Activated naive CD4-positive, alpha-beta T cell treated with anti-CD3 and anti-CD28 coated beads, Interleukin-2, amount 10 ng/mL, durations not matched to agents 7 days and 5 days (primary cell): ENCODE data around the gene FAH.
A peak's percentile ranks its signal among the peaks of the same experiment; 100 is the strongest.

Experiments
- CTCF ChIA-PET: fragments of 350-600 bp; sonication (Branson Sonifier 250); formaldehyde crosslinking; loops from one replicate; lab custom pipeline; 2021; ENCODE audit warnings: antibody characterized with exemption; lab: Charles Lee
- DNase-seq: peaks from one replicate; pipeline ENCODE4 v3.0.0-alpha.2; 2020
- H3K27ac Mint-ChIP-seq: one replicate; pipeline ENCODE4 v1.8.0; 2021; ENCODE audit warnings: mild to moderate bottlenecking, moderate library complexity, mixed read lengths
- H3K27me3 Mint-ChIP-seq: one replicate; pipeline ENCODE4 v1.8.0; 2021; ENCODE audit warnings: mild to moderate bottlenecking, mixed read lengths
- H3K36me3 Mint-ChIP-seq: one replicate; pipeline ENCODE4 v1.8.0; 2021; ENCODE audit warnings: mixed read lengths
- H3K4me1 Mint-ChIP-seq: one replicate; pipeline ENCODE4 v1.8.0; 2021; ENCODE audit warnings: mixed read lengths
- H3K4me3 Mint-ChIP-seq: one replicate; pipeline ENCODE4 v1.8.0; 2021; ENCODE audit warnings: mild to moderate bottlenecking, moderate library complexity, mixed read lengths
- H3K9me3 Mint-ChIP-seq: one replicate; pipeline ENCODE4 v1.8.0; 2021; ENCODE audit warnings: mixed read lengths

The FAH gene

GRCh38 chr15:80172401-80172800 is 19.6 kb downstream of the FAH start:
- no peak overlapping the region for H3K4me3 Mint-ChIP-seq
- no peak overlapping the region for H3K27ac Mint-ChIP-seq
- no peaks in the 10 kb centered on the region for H3K9me3 Mint-ChIP-seq
- DNase-seq, result no peak
- H3K36me3 Mint-ChIP-seq, result peaks cover 6% of the 10 kb centered on the region
- CTCF ChIA-PET, result interaction anchor here (0.7 to 3.6 kb wide), 11 partner anchors 8 to 319 kb away, joined by 3 to 22 read pairs (median 3); partner anchors contain the start of gene ZFAND6
- H3K27me3 Mint-ChIP-seq, result no peaks in the 10 kb centered on the region
- H3K4me1 Mint-ChIP-seq, result no peaks in the 10 kb centered on the region

- CTCF ChIA-PET, result interaction anchor here (0.6 to 3.6 kb wide), 12 partner anchors 9 to 322 kb away, joined by 3 to 22 read pairs (median 3); partner anchors contain the start of gene ZFAND6
- Mint-ChIP-seq H3K4me1 (no peaks in the 10 kb centered on the region), H3K36me3 (peaks cover 8% of the 10 kb centered on the region), H3K27ac (no peak overlapping the region), H3K27me3 (no peaks in the 10 kb centered on the region), H3K9me3 (no peaks in the 10 kb centered on the region), H3K4me3 (no peak overlapping the region)
- DNase-seq, result peak; percentile 84
These were observed 20.4 kb downstream of the FAH start for GRCh38 chr15:80173022-80173759.

GRCh38 chr15:80174017-80174746 is 21.4 kb downstream of the FAH start:
- Mint-ChIP-seq H3K9me3 (no peaks in the 10 kb centered on the region), H3K4me3 (no peak overlapping the region), H3K27me3 (no peaks in the 10 kb centered on the region), H3K27ac (no peak overlapping the region), H3K36me3 (peaks cover 8% of the 10 kb centered on the region), H3K4me1 (no peaks in the 10 kb centered on the region)
- DNase-seq, result no peak
- CTCF ChIA-PET, result interaction anchor here (0.6 to 3.6 kb wide), 9 partner anchors 13 to 834 kb away, joined by 3 to 22 read pairs (median 3); partner anchors contain the start of gene ZFAND6

- no peaks in the 10 kb centered on the region for H3K9me3 Mint-ChIP-seq
- no peak overlapping the region for H3K4me3 Mint-ChIP-seq
- H3K27ac Mint-ChIP-seq, result no peak overlapping the region
- no peaks in the 10 kb centered on the region for H3K27me3 Mint-ChIP-seq
- DNase-seq, result no peak
- no peaks in the 10 kb centered on the region for H3K4me1 Mint-ChIP-seq
- CTCF ChIA-PET, result interaction anchor here (1.3 to 3.6 kb wide), 3 partner anchors 115 to 836 kb away, joined by 3 to 22 read pairs (median 10); partner anchors contain the start of gene ZFAND6
- peaks cover 6% of the 10 kb centered on the region for H3K36me3 Mint-ChIP-seq
These were observed 22.6 kb downstream of the FAH start for GRCh38 chr15:80175436-80175835.

GRCh38 chr15:80176443-80176842 is 23.6 kb downstream of the FAH start:
- no peak for DNase-seq
- CTCF ChIA-PET, result no interaction called here
- peaks cover 6% of the 10 kb centered on the region for H3K36me3 Mint-ChIP-seq
- H3K9me3 Mint-ChIP-seq, result no peaks in the 10 kb centered on the region
- H3K4me1 Mint-ChIP-seq, result no peaks in the 10 kb centered on the region
- no peaks in the 10 kb centered on the region for H3K27me3 Mint-ChIP-seq
- no peak overlapping the region for H3K4me3 Mint-ChIP-seq
- H3K27ac Mint-ChIP-seq, result no peak overlapping the region

- H3K4me1 Mint-ChIP-seq, result no peaks in the 10 kb centered on the region
- H3K4me3 Mint-ChIP-seq, result no peak overlapping the region
- DNase-seq, result no peak
- H3K36me3 Mint-ChIP-seq, result peaks cover 11% of the 10 kb centered on the region
- CTCF ChIA-PET, result interaction anchor here (0.7 to 1.3 kb wide), 2 partner anchors 10 to 795 kb away, joined by 3 read pairs; no protein-coding TSS in a partner anchor
- H3K27ac Mint-ChIP-seq, result no peak overlapping the region
- H3K9me3 Mint-ChIP-seq, result no peaks in the 10 kb centered on the region
- H3K27me3 Mint-ChIP-seq, result no peaks in the 10 kb centered on the region
These were observed 24.4 kb downstream of the FAH start for GRCh38 chr15:80177156-80177555.

GRCh38 chr15:80179025-80179759 is 26.4 kb downstream of the FAH start:
- H3K27me3 Mint-ChIP-seq, result no peaks in the 10 kb centered on the region
- H3K4me1 Mint-ChIP-seq, result no peaks in the 10 kb centered on the region
- H3K9me3 Mint-ChIP-seq, result no peaks in the 10 kb centered on the region
- CTCF ChIA-PET, result no interaction called here
- no peak overlapping the region for H3K4me3 Mint-ChIP-seq
- no peak for DNase-seq
- H3K36me3 Mint-ChIP-seq, result peaks cover 8% of the 10 kb centered on the region
- H3K27ac Mint-ChIP-seq, result no peak overlapping the region

GRCh38 chr15:80179935-80180334 is 27.1 kb downstream of the FAH start:
- DNase-seq, result no peak
- Mint-ChIP-seq H3K4me3 (no peak overlapping the region), H3K27me3 (no peaks in the 10 kb centered on the region), H3K27ac (no peak overlapping the region), H3K4me1 (no peaks in the 10 kb centered on the region), H3K36me3 (peaks cover 10% of the 10 kb centered on the region), H3K9me3 (no peaks in the 10 kb centered on the region)
- CTCF ChIA-PET, result no interaction called here

GRCh38 chr15:80180468-80180867 is 27.7 kb downstream of the FAH start:
- H3K27me3 Mint-ChIP-seq, result no peaks in the 10 kb centered on the region
- H3K4me1 Mint-ChIP-seq, result no peaks in the 10 kb centered on the region
- H3K36me3 Mint-ChIP-seq, result peaks cover 13% of the 10 kb centered on the region
- H3K4me3 Mint-ChIP-seq, result no peak overlapping the region
- H3K9me3 Mint-ChIP-seq, result no peaks in the 10 kb centered on the region
- H3K27ac Mint-ChIP-seq, result no peak overlapping the region
- CTCF ChIA-PET, result no interaction called here
- DNase-seq, result no peak

GRCh38 chr15:80180986-80181385 is 28.2 kb downstream of the FAH start:
- H3K9me3 Mint-ChIP-seq, result no peaks in the 10 kb centered on the region
- H3K27me3 Mint-ChIP-seq, result no peaks in the 10 kb centered on the region
- no peak overlapping the region for H3K27ac Mint-ChIP-seq
- no peak for DNase-seq
- H3K4me1 Mint-ChIP-seq, result no peaks in the 10 kb centered on the region
- peaks cover 13% of the 10 kb centered on the region for H3K36me3 Mint-ChIP-seq
- CTCF ChIA-PET, result no interaction called here
- no peak overlapping the region for H3K4me3 Mint-ChIP-seq

GRCh38 chr15:80182611-80183261 is 29.9 kb downstream of the FAH start:
- no peak overlapping the region for H3K27ac Mint-ChIP-seq
- H3K27me3 Mint-ChIP-seq, result no peaks in the 10 kb centered on the region

GRCh38 chr15:80183306-80183705 is 30.5 kb downstream of the FAH start:
- Mint-ChIP-seq H3K4me1 (no peaks in the 10 kb centered on the region), H3K36me3 (peaks cover 23% of the 10 kb centered on the region), H3K27ac (no peak overlapping the region), H3K27me3 (no peaks in the 10 kb centered on the region), H3K4me3 (no peak overlapping the region), H3K9me3 (no peaks in the 10 kb centered on the region)
- no peak for DNase-seq
- CTCF ChIA-PET, result no interaction called here

More at GRCh38 chr15:80182611-80183261, 29.9 kb downstream of the FAH start:
- Mint-ChIP-seq H3K9me3 (no peaks in the 10 kb centered on the region), H3K4me3 (no peak overlapping the region), H3K36me3 (peaks cover 22% of the 10 kb centered on the region), H3K4me1 (no peaks in the 10 kb centered on the region)
- CTCF ChIA-PET, result no interaction called here
- no peak for DNase-seq

GRCh38 chr15:80183886-80184285 is 31.1 kb downstream of the FAH start:
- no peak overlapping the region for H3K27ac Mint-ChIP-seq
- DNase-seq, result no peak
- no peaks in the 10 kb centered on the region for H3K27me3 Mint-ChIP-seq
- H3K36me3 Mint-ChIP-seq, result peaks cover 26% of the 10 kb centered on the region
- H3K4me3 Mint-ChIP-seq, result no peak overlapping the region
- CTCF ChIA-PET, result no interaction called here
- no peaks in the 10 kb centered on the region for H3K4me1 Mint-ChIP-seq
- no peaks in the 10 kb centered on the region for H3K9me3 Mint-ChIP-seq

- DNase-seq, result no peak
- CTCF ChIA-PET, result no interaction called here
These were observed 31.8 kb downstream of the FAH start for GRCh38 chr15:80184554-80184953.

More at GRCh38 chr15:80184554-80184953, 31.8 kb downstream of the FAH start:
- H3K4me3 Mint-ChIP-seq, result no peak overlapping the region
- no peaks in the 10 kb centered on the region for H3K9me3 Mint-ChIP-seq
- no peak overlapping the region for H3K27ac Mint-ChIP-seq
- H3K27me3 Mint-ChIP-seq, result no peaks in the 10 kb centered on the region
- peaks cover 26% of the 10 kb centered on the region for H3K36me3 Mint-ChIP-seq
- no peaks in the 10 kb centered on the region for H3K4me1 Mint-ChIP-seq
